DND-41 (cell line): ENCODE measurements around the gene VWA8.
"Not testable (repeated sequence)": the region's sequence is repeated elsewhere in the genome, so short reads cannot be mapped to it uniquely, and the experiment has no call there.

Source experiments
- EZH2 ChIP-seq: IDR thresholded peaks from 3 replicates; pipeline ENCODE4 v1.6.1; 2012; ENCODE audit warnings: borderline replicate concordance, low read depth, mild to moderate bottlenecking, moderate library complexity, low read length, inconsistent platforms; ENCODE audit not compliant: severe bottlenecking
- TF ChIP-seq, protein P1 (sequence below): IDR thresholded peaks from 2 replicates; pipeline ENCODE4 v1.5.1; 2012; ENCODE audit warnings: borderline replicate concordance, low read length, moderate library complexity, mild to moderate bottlenecking; ENCODE audit not compliant: poor library complexity, severe bottlenecking; ENCODE audit errors: extremely low read depth

DNA sequence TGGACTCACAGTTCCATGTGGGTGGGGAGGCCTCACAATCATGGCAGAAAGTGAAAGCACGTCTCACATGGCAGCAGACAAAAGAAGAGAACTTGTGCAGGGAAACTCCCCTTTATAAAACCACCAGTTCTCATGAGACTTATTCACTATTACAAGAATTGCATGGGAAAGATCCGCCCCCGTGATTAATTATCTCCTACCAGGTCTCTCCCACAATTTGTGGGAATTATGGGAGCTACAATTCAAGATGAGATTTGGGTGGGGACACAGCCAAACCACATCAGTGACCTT lies 157.5 kb downstream of the VWA8 start:
- TF ChIP-seq, protein P1, sequence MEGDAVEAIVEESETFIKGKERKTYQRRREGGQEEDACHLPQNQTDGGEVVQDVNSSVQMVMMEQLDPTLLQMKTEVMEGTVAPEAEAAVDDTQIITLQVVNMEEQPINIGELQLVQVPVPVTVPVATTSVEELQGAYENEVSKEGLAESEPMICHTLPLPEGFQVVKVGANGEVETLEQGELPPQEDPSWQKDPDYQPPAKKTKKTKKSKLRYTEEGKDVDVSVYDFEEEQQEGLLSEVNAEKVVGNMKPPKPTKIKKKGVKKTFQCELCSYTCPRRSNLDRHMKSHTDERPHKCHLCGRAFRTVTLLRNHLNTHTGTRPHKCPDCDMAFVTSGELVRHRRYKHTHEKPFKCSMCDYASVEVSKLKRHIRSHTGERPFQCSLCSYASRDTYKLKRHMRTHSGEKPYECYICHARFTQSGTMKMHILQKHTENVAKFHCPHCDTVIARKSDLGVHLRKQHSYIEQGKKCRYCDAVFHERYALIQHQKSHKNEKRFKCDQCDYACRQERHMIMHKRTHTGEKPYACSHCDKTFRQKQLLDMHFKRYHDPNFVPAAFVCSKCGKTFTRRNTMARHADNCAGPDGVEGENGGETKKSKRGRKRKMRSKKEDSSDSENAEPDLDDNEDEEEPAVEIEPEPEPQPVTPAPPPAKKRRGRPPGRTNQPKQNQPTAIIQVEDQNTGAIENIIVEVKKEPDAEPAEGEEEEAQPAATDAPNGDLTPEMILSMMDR: not testable (repeated sequence)
- not testable (repeated sequence) for TF ChIP-seq EZH2
